B cell (primary cell): Measurements from ENCODE around the gene CERS6. TPM values are rescaled to one million over a fixed set of nuclear protein-coding genes. Genes with fewer than 3 reads are reported as not detected.

ENCODE experiments used
- ATAC-seq: fragments of 200-7000 bp; cut with Tn5 transposase; one replicate; pipeline ENCODE4 v1.10.0; 2021; ENCODE audit warnings: low read depth, mild to moderate bottlenecking, moderate number of reproducible peaks, moderate library complexity
- CTCF ChIA-PET: fragments of 350-600 bp; sonication (Branson Sonifier 250); formaldehyde crosslinking; loops from one replicate; lab custom pipeline; 2021; ENCODE audit warnings: antibody characterized with exemption, inconsistent platforms; lab: Charles Lee
- POLR2A ChIA-PET: fragments of 350-600 bp; sonication (Branson Sonifier 250); formaldehyde crosslinking; loops from one replicate; lab custom pipeline; 2021; ENCODE audit warnings: antibody characterized with exemption; lab: Charles Lee
- DNase-seq: peaks from one replicate; pipeline ENCODE4 v3.0.0; 2013
- H2AFZ ChIP-seq: 2 replicates; pipeline ENCODE4 v1.6.1; 2012; ENCODE audit warnings: mild to moderate bottlenecking, low read depth, low read length; ENCODE audit not compliant: insufficient read depth, poor library complexity, severe bottlenecking
- H3K27ac ChIP-seq, 2 donors: 1 replicate in 1 of 2; 2 replicates in 1 of 2; pipeline ENCODE4 v1.5.1; 2012 to 2013; ENCODE audit warnings: low read length in 2 of 2, mild to moderate bottlenecking in 2 of 2, moderate library complexity in 1 of 2
- H3K27me3 ChIP-seq, 4 experiments: fragments of 200-600 bp in 1 of 4; sonication (generic) in 1 of 4; replicated peaks in 1 of 4; 1 replicate in 2 of 4; 2 replicates in 2 of 4; pipeline versions ENCODE4 v1.6.1 to v1.7.0; 2013 to 2016; ENCODE audit warnings: low read length in 3 of 4, mild to moderate bottlenecking in 2 of 4, mixed read lengths in 1 of 4, moderate library complexity in 1 of 4; ENCODE audit not compliant: insufficient read depth in 4 of 4, control insufficient read depth in 3 of 4; ENCODE audit errors: control extremely low read depth in 1 of 4
- H3K36me3 ChIP-seq, 2 experiments: replicated peaks in 1 of 2; 1 replicate in 1 of 2; 2 replicates in 1 of 2; pipeline versions ENCODE4 v1.6.1 to v1.7.1; 2013; ENCODE audit warnings: low read length in 1 of 2; ENCODE audit not compliant: insufficient read depth in 2 of 2, control insufficient read depth in 1 of 2; ENCODE audit errors: control extremely low read depth in 1 of 2, extremely low read depth in 1 of 2
- H3K4me1 ChIP-seq, 2 donors: fragments of 200-600 bp in 1 of 2; sonication (generic) in 1 of 2; 1 replicate in 1 of 2; 2 replicates in 1 of 2; pipeline versions ENCODE4 v1.5.1 to v1.6.1; 2013 to 2017; ENCODE audit warnings: low read length in 2 of 2; ENCODE audit not compliant: control insufficient read depth in 2 of 2, insufficient read depth in 2 of 2
- H3K4me2 ChIP-seq: replicated peaks from 2 replicates; pipeline ENCODE3; 2012; ENCODE audit warnings: mild to moderate bottlenecking, low read depth, low read length; ENCODE audit not compliant: poor library complexity, severe bottlenecking
- H3K4me3 ChIP-seq, 5 experiments: fragments of 200-600 bp in 1 of 5; sonication (generic) in 1 of 5; 1 replicate in 3 of 5; 2 replicates in 2 of 5; pipeline versions ENCODE4 v1.5.1 to v1.7.0; 2011 to 2016; ENCODE audit warnings: low read length in 4 of 5, mild to moderate bottlenecking in 4 of 5, low read depth in 2 of 5, control low read depth in 1 of 5, moderate library complexity in 1 of 5; ENCODE audit not compliant: insufficient read depth in 1 of 5; ENCODE audit errors: control extremely low read depth in 1 of 5, extremely low read depth in 1 of 5
- H3K79me2 ChIP-seq: fragments of 200-600 bp; sonication (generic); one replicate; pipeline ENCODE4 v1.6.0; 2016; ENCODE audit warnings: low read length; ENCODE audit not compliant: control insufficient read depth, insufficient read depth
- H3K9ac ChIP-seq: fragments of 200-600 bp; sonication (generic); 2 replicates; pipeline ENCODE4 v1.6.1; 2017; ENCODE audit warnings: mild to moderate bottlenecking, low read length, moderate library complexity
- H3K9me3 ChIP-seq, 3 donors: one replicate each; pipeline versions ENCODE4 v1.6.1 to v1.7.1; 2013; ENCODE audit warnings: low read length in 2 of 3; ENCODE audit not compliant: control insufficient read depth in 2 of 3, insufficient read depth in 1 of 3; ENCODE audit errors: control extremely low read depth in 1 of 3
- H4K20me1 ChIP-seq: 2 replicates; pipeline ENCODE4 v1.6.0; 2012; ENCODE audit warnings: mild to moderate bottlenecking, low read length; ENCODE audit not compliant: insufficient read depth, control insufficient read depth, poor library complexity, severe bottlenecking
- H3K27ac Mint-ChIP-seq: one replicate; pipeline ENCODE4 v1.8.0; 2021; ENCODE audit warnings: mixed read lengths
- H3K27me3 Mint-ChIP-seq: one replicate; pipeline ENCODE4 v1.8.0; 2021; ENCODE audit warnings: mixed read lengths
- H3K4me1 Mint-ChIP-seq: one replicate; pipeline ENCODE4 v1.8.0; 2021; ENCODE audit warnings: mixed read lengths
- H3K4me3 Mint-ChIP-seq: one replicate; pipeline ENCODE4 v1.8.0; 2021; ENCODE audit warnings: mixed read lengths
- H3K9me3 Mint-ChIP-seq: one replicate; pipeline ENCODE4 v1.8.0; 2022; ENCODE audit warnings: mixed read lengths; ENCODE audit not compliant: insufficient read depth
- EZH2 ChIP-seq: IDR thresholded peaks from 2 replicates; pipeline ENCODE4 v1.6.1; 2012; ENCODE audit warnings: borderline replicate concordance, low read depth, mild to moderate bottlenecking, moderate library complexity, low read length; ENCODE audit not compliant: insufficient read depth, poor library complexity, severe bottlenecking
- WGBS: methylation state at CpG from one replicate; pipeline ENCODE4 v1.1.5; 2013; ENCODE audit warnings: missing lambda C conversion rate; ENCODE audit not compliant: insufficient coverage; 5-methylcytosine and 5-hydroxymethylcytosine counted together
- intact Hi-C: fragments of 100-400 bp; cut with micrococcal nuclease; formaldehyde crosslinking; loops from one replicate; pipeline ENCODE4 v1.10.0; 2022
- polyA plus RNA-seq: library from polyadenylated mRNA; depleted of rRNA; stranded (reverse); fragments of >200 nt; gene quantifications from 2 replicates; pipeline ENCODE4 v1.2.3, GENCODE V29; 2012
- total RNA-seq, 2 donors: library from RNA; stranded (reverse); fragments of 120-200 nt in 1 of 2; gene quantifications; 1 replicate in 1 of 2; 2 replicates in 1 of 2; pipeline versions ENCODE4 v1.2.3 to v1.2.4, GENCODE V29; 2013 to 2022
- TF ChIP-seq, protein P1 (sequence below): fragments of 200-600 bp; IDR thresholded peaks from one replicate; pipeline ENCODE4 v1.8.0; 2022; ENCODE audit warnings: antibody characterized with exemption, mild to moderate bottlenecking

The CERS6 gene
- total and polyA plus RNA-seq, 2 donors (not counting 1 experiment from before 2014, with no cell fraction given), result 2.2 to 5.5 TPM

DNA sequence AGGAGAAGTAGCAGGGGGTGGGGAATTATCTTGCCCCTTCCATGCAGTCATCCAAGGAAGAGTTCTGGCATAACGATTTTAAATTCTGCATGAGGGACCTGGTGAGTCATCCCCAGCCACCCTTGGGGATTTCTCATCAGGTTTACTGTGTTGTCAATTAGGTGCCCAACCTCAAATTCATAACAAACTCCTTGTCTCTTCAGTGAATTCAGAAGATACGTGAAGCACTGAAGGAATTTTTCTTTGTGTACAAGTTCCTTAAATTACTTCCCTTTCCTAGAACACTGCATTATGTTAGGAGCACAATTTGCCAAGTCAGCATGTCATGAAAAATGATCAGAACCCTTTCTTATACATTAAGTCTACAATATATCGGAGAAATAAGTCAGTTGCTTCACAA is 275.5 kb downstream of the CERS6 start:
- Histone ChIP-seq H3K27ac (no peak overlapping the region), H3K27me3 (no peaks in the 10 kb centered on the region), H3K9ac (no peak overlapping the region), H3K36me3 (peaks cover 0 to 2% of the 10 kb centered on the region in 2 experiments), H3K4me2 (no peak overlapping the region), H3K79me2 (no peaks in the 10 kb centered on the region), H3K4me3 (no peak overlapping the region), H2AFZ (no peak overlapping the region), H3K9me3 (no peaks in the 10 kb centered on the region), H3K4me1 (no peaks in the 10 kb centered on the region), H4K20me1 (no peaks in the 10 kb centered on the region)
- WGBS, result 63% methylated on average over 1 of the region's 3 CpGs
- H3K27me3 Mint-ChIP-seq, result no peaks in the 10 kb centered on the region
- no peak for TF ChIP-seq EZH2
- TF ChIP-seq, protein P1, sequence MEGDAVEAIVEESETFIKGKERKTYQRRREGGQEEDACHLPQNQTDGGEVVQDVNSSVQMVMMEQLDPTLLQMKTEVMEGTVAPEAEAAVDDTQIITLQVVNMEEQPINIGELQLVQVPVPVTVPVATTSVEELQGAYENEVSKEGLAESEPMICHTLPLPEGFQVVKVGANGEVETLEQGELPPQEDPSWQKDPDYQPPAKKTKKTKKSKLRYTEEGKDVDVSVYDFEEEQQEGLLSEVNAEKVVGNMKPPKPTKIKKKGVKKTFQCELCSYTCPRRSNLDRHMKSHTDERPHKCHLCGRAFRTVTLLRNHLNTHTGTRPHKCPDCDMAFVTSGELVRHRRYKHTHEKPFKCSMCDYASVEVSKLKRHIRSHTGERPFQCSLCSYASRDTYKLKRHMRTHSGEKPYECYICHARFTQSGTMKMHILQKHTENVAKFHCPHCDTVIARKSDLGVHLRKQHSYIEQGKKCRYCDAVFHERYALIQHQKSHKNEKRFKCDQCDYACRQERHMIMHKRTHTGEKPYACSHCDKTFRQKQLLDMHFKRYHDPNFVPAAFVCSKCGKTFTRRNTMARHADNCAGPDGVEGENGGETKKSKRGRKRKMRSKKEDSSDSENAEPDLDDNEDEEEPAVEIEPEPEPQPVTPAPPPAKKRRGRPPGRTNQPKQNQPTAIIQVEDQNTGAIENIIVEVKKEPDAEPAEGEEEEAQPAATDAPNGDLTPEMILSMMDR, result no peak
- ChIA-PET POLR2A (no interaction called here), CTCF (no interaction called here)
- H3K4me1 Mint-ChIP-seq, result no peaks in the 10 kb centered on the region
- DNase-seq, result no peak
- H3K27ac Mint-ChIP-seq, result no peak overlapping the region
- no peaks in the 10 kb centered on the region for H3K9me3 Mint-ChIP-seq
- no peak for ATAC-seq
- H3K4me3 Mint-ChIP-seq, result no peak overlapping the region
- intact Hi-C loops, result no loop called here

DNA sequence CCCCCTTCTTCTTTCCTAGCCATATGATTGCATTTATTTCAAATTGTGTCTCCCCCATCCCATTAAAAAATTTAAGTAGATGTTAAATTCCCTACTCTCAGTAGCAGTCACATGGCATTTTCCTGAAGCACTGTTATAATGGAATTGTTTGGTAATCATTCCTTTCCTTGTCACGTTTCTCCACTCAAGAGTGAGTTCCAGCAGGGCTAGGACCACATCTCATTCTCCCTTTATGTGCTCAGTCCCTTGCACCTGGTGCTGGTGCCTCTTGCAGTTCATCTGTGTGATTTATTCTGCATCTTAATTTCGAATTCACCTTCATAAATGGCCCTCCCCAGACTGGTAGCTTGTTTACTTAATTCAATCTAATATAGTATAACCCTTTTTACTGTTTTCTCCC is 276.0 kb downstream of the CERS6 start:
- Histone ChIP-seq H3K9ac (no peak overlapping the region), H3K79me2 (no peaks in the 10 kb centered on the region), H3K4me1 (no peaks in the 10 kb centered on the region), H3K4me3 (no peak overlapping the region), H3K36me3 (peaks cover 0 to 2% of the 10 kb centered on the region in 2 experiments), H3K27me3 (no peaks in the 10 kb centered on the region), H2AFZ (no peak overlapping the region), H3K4me2 (no peak overlapping the region), H3K9me3 (no peaks in the 10 kb centered on the region), H4K20me1 (no peaks in the 10 kb centered on the region), H3K27ac (no peak overlapping the region)
- ChIA-PET POLR2A (no interaction called here), CTCF (no interaction called here)
- Mint-ChIP-seq H3K9me3 (no peaks in the 10 kb centered on the region), H3K27ac (no peak overlapping the region), H3K27me3 (no peaks in the 10 kb centered on the region), H3K4me3 (no peak overlapping the region), H3K4me1 (no peaks in the 10 kb centered on the region)
- no peak for TF ChIP-seq EZH2
- TF ChIP-seq, protein P1, result no peak
- WGBS, result 80% methylated on average over 1 of the region's 2 CpGs
- intact Hi-C loops, result no loop called here
- DNase-seq (no peak), ATAC-seq (no peak)
